NCI-H446 treated with DMSO at 0.1 percent for 48 hours (cell line): ENCODE measurements around the gene EFCAB8.
"Not testable (repeated sequence)": the region's sequence is repeated elsewhere in the genome, so short reads cannot be mapped to it uniquely, and the experiment has no call there.

Source experiments
- DNase-seq: peaks from one replicate; lab custom pipeline; 2025; lab: John Stamatoyannopoulos, UW

EFCAB8 gene

DNA sequence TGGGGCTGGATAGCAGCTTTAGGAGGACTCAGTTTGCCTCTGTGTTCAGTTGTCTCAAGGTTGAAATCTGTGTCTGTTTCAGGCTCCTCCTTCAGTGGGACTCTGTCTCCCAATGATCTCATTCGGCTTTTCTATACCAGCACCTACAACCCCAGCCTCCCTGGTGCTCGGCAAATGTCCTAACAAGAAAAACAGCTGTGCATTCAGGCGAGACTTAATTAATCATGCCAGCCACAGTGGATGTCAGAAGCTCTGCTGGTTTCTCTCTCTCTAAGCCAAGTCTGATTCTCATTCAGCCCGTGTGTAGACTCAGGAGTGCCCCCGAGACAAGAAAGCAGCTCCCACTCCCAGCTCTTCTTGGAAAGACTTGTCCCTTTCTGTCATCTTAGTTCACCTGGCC lies 98.7 kb downstream of the EFCAB8 start:
- DNase-seq = no peak

DNA sequence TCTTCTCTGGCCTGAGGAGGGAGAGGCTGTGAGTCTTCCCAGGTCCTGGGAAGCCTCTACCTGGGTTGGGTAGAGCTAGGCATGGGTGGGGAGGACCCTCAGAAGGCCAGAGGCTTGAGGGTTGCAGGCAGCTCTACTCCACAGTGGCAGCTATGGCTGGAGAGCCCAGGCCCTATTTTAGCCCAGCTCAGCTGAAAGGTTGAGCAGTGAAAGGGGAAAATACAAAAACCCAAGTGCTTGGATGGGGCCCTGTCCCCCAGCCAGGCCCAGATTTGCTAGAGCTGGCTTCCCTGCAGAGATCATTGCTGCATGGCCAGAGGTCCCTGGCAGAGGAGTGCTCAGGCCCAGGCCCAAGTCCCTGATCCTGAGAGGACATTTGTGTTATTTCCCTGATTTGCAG lies 99.9 kb downstream of the EFCAB8 start:
- DNase-seq = no peak

DNA sequence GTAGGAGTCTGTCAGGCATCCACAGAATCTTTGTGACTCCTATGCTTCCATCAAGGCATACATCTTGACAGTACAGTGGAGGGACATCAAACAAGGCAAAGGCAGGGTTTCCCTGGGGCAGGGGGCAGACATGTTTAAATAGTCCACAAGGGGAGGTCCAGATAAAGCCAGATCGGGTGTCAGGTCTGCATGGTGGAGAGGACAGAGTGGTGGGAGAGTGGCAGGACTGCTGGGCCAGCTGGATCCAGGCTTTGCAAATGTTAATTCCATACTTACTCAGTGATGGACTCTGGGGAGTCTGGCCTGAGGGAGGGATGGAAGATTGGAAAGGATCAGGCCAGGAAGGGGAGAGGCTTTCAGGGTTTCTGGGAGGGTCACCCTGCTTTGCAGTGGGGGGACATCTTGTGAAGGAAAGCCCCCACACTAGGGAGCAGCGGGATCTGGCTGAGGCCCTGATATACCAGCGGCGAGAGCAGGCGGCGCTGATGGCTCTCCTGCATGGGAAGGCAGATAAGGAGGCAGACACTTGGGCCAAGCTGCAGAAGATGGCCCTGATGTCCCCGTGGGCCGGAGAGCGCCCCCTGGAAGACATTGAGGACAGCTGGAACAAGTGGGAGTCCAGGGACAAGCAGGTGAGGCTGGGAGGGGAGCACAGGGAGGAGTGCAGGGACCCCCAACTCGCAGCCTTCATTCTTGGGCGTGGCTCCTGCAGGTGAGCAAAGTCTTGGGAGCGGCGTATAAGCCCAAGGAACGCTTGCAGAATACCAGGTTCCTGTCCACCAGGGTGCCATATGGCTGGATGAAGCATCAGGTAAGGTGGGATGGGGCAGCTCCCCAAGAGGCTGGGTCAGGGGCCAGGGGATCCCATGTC lies 100.9 kb downstream of the EFCAB8 start:
- DNase-seq = no peak

DNA sequence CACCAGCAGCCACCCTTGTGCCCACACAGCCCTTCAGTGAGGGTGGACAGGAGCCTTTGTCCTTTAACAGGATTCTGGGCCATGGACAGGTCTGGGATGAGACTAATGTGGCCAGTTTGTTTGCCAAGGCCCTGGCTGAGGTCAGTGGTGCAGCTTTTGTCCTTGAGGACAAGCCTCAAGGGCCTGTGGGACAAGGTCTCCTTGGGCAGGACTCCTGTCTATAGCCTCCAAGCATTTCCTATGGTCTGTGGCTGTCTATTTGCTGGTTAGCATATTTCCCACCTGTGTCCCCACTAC lies 101.4 kb downstream of the EFCAB8 start:
- DNase-seq = no peak

DNA sequence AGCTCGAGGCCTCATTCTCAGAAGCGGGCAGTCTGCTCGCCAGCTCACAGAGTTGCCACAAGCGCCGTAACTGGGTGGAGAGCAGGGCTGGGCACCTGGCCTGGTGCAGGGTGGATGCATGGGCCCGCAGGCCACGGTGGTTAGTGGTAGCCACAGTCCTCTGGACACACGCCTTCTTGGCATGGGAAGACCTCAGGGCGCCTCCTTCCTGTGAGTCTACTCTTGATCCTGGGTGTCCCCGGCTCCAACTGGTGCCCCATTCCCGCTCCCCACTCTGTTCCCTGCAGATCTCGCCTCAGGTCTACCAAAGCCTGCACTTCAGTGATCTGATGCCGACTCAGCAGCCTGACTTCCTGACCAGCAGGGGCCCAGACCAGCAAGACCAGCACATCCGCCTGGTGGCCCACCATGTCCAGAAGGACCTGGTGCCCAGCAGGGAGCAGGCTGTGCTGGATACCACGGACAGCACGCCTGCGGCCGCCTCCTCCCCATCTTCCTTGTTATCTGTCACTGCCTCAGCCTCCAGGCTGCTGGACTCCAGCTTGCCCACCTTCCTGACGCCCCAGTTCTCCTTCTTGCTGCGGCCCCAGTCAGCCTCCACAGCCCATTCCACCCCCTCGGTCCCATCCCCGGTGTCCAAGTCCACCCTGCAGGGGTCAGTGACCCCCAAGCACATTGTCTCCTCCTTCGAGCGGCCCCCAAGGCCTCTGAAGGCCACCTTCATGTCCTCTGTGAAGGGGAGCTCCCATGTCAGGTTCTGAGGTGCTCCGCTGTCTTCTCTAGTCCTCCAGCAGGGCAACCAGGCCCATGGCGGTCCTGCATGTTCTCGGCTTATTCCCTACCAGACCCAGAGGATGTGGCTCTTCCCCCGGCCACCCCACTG lies 102.4 kb downstream of the EFCAB8 start:
- DNase-seq = no peak

DNA sequence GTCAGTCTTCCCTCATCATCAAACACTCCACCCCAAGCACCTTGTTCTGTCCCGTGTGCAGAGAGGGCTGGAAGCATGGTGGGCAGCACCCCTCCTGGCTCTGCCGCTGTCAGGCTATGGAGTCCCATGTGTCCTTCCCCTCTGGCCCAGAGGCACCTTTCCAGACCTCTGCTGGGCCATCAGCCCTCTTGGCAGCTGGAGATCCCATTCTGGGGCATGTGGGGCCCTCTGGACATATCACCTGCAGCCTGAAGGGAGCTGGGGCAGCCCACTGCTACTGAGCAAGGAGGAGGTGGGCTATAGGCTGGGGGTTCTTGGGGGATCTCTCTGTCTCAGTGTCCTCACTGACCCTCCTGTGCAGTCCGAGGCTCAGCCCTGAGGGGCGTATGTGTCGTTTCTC lies 103.3 kb downstream of the EFCAB8 start:
- DNase-seq = no peak

DNA sequence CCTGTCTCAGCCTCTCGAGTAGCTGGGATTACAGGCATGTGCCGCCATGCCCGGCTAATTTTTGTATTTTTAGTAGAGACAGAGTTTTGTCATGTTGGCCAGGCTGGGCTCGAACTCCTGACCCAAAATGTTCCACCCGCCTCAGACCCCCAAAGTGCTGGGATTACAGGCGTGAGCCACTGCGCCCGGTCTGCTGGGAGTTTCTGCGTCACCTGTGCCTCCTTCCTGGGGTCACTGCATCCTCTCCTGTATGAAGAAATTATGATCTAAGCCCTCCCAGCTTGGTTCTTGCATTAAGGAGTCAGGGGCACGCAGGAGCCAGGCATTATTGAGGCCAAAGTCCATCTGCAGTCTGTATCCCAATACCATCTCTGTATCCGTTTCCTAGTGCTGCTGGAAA lies 103.9 kb downstream of the EFCAB8 start:
- not testable (repeated sequence) for DNase-seq

DNA sequence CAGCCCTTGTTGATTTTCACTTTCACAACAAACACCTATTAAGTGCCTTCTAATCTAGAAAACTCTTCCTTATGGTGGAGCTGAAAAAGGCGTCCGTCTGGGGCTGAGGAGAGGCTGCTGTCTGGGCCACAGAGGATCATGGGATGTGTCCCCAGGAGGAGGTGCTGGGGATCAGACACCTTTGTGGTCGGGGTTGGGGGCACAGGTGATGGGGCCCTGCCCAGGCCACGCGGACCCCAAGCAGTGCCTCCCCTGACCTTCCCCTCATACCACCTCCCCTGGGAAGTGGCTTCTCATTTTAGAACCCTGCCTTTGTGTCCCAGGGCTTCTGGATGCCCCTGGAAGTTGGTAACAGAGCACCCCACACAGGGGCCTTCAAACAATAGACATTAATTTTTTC lies 104.5 kb downstream of the EFCAB8 start:
- DNase-seq = no peak

DNA sequence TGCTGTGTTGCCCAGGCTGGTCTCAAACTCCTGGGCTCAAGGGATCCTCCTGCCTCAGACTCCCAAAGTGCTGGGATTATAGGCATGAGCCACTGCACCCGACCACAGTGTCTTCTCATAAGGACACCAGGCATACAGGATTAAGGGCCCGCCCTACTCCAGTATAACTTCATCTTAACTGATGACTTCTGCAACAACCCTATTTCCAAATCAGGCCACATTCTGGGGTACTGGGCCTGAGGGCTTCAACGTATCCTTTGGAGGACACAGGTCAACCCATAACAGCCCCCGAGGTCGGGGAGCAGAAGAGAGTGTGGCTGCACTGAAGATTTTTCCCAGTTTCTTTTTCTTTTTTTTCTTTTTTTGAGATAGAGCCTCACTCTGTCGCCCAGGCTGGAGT lies 105.9 kb downstream of the EFCAB8 start:
- DNase-seq = no peak

DNA sequence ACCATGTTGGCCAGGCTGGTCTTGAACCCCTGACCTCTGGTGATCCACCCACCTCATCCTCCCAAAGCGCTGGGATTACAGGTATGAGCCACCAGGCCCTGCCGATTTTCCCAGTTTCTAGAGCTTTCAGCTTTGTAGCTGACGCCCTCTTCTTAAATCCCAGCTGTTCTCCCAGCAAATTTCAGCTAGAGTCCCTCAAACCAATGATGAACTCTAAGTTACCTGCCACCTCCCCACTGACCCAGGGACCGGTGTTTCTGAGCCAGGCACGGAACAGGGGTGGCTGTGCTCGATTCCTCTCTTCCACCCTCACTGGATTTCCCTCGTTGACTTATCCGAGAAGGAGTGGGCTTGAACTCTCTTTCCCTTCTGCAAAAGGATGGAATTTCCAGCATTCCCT lies 106.4 kb downstream of the EFCAB8 start:
- no peak for DNase-seq

DNA sequence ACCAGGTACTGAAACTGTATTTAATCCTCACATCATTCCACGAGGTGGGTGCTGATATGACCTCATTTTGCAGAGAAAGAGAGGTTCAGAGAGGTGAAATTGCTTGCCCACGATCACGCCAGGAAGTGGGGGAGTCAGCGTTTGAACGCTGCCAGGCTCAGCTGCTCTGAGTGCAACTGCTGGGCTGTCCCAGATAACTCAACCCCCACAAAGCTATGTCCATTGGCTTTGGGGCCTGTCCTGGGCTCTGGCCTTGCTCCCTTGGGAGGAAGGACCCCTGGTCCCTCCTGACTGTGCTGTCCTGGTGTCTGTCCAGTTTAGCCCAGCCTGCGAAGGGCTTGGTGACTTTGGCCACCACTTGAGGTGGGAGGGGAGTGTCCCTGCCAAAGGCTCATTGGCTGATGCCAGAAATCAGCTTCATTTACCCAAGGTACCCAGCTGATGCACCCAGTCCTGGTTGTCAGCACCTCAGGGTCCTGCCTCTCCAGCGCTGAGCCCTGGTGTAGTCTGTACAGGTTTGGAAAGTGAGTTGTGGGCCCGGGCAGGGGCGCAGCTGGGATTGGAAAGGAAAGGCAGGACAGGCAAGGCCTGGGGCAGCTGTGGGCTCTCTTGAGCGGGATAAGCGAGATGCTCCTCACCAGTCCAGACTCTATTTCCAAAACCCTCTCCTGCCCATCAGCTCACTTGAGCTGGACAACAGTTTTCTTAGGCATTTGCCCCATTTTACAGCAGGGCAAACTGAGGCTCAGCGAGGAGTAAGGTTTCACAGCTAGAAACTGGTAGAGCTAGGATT lies 107.1 kb downstream of the EFCAB8 start:
- DNase-seq = no peak

DNA sequence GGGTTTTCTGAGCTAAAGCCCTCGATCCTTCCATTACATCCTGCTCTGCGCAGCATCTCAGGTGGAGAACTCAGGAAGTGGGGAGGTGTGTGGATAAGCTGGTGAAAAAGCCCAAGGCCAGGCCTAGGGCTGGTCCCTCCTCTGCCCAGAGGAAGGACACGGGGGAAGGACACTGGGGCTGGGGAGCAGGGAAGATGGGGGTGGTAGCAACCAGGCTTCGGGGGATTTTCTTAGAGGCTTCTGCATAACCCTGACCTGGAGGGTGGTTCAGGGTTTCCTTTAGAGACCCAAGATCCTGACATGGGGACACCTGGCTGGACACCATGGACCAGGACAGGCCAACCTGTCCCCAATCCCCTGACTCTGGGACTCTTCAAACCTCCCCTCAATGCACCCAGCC lies 107.7 kb downstream of the EFCAB8 start:
- DNase-seq = no peak

DNA sequence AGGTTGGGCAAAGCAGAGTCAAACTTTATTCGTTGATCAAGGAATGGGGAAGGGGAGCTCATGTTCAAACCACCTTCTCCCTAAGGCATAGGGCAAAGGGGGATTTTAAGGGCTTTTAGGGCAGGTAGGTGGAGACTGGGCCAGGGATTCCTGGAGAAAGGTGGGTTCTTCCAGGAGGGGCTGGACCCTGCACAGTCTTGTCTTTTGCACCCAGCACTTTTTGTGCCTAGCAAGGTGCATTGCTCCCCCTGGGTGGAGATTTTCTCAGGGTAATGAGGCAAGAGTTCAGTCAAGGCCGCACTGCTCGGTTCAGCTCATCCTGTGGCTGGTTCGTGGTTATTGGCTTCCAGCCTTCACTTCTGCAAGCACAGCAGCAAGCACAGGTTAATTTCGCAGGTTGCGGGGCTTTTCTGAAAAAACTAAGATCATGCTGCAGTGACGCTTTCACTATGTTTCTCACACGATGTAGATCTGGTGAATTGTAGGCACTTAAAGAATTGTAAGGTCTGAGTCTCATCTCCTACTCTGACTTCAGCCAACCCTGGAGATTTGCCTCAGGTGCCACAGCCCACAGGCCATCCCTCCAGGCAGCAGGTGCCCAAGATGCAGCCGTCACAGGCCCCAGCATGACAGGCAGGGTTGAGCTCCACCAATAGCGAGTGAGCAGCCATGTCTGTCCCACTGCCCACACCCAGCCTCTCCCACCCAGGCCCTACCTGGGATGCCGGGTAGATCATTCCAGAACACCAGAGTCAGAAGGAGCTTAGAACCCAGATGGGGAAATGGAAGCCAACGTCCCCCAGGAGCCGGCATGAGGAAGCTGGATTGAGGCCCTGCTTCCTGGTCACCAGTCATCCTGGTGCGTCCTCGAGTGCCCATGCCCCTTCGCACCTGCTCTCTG lies 108.4 kb downstream of the EFCAB8 start:
- no peak for DNase-seq

DNA sequence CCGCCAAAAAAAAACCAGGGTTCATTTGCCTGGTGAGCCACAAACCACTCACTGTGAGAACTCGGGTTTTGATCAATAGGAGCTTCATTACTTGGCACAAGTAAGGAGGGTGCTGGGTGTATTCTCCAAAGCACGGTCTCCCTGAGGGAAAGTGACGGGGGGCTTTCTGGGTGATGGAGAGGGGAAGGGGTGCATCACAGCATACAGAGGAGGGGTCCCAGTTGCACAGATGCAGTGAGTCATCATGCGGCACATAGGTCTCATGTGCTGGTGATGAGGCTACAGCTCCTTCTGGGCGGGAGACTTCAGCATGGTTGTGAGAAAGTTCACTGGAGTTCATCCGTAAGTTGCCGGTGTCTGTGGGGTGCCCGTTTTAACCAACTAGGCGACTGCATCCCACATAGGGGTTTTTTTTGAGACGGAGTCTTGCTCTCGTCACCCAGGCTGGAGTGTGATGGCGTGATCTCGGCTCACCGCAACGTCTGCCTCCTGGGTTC lies 109.3 kb downstream of the EFCAB8 start:
- no peak for DNase-seq

DNA sequence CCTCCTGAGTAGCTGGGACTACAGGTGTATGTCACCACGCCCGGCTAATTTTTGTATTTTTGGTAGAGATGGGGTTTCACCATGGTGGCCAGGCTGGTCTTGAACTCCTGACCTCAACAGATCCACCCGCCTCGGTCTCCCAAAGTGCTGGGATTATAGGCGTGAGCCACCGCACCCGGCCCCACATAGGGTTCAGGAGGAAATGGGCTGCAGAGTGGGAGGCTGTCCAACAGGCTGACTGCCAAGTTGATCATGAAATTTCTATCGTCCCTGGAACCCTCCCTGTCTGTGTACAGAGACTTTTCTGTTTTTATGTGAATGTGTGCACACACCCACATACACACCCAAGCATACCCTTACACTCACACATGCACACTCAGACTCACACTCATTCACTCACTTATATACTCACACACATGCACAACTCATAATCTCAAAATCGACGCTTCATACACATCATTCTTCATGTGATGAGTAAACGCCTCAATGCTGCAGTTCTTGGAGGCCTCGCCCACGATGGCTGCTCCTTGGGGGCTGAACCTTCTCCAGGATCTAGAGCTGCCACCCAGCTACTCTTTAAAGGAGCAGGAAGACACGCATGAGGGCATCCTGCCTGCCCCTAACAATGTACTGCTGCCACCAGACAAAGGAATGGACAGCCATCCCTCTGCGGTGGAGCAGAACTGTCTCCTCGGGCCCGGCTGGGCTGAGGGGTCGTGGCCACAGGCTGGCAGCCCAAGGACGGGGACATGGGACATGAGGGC lies 109.9 kb downstream of the EFCAB8 start:
- no peak for DNase-seq

DNA sequence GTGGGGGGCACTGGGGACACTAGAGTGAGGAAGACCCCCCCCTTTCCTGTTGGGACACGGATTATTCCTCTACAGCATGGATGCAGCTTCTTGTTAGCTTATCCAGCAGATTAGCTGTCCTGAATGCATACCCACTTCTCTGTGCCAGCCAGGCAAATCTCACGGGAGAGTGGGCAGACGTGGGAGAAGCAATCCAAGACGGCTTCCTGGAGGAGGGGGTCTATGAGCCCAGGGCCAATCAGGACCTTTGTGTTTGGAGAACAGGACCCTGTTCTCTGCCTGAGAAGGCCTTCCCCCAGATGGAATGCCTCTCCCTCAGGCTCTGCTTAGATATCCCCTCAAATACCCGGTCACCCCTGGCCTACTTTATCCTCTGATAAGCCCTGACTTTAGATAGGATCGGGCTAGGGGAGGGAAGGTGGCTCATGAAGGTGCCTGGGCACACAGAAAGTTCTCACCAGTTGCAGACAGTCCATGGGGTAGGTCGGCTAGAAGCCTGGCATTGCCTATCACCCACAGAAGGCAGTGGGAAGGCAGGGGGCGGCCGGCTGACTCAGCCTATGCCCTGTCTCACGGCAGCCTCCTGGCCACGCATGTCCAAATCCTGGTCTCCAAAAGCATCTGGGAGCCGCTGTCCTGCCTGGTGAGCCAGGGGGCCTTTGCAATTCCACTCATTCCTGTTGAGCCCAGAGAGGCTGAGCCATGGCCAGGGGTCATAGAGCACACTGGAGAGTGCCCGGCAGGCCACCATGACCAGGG lies 110.8 kb downstream of the EFCAB8 start:
- DNase-seq = no peak

DNA sequence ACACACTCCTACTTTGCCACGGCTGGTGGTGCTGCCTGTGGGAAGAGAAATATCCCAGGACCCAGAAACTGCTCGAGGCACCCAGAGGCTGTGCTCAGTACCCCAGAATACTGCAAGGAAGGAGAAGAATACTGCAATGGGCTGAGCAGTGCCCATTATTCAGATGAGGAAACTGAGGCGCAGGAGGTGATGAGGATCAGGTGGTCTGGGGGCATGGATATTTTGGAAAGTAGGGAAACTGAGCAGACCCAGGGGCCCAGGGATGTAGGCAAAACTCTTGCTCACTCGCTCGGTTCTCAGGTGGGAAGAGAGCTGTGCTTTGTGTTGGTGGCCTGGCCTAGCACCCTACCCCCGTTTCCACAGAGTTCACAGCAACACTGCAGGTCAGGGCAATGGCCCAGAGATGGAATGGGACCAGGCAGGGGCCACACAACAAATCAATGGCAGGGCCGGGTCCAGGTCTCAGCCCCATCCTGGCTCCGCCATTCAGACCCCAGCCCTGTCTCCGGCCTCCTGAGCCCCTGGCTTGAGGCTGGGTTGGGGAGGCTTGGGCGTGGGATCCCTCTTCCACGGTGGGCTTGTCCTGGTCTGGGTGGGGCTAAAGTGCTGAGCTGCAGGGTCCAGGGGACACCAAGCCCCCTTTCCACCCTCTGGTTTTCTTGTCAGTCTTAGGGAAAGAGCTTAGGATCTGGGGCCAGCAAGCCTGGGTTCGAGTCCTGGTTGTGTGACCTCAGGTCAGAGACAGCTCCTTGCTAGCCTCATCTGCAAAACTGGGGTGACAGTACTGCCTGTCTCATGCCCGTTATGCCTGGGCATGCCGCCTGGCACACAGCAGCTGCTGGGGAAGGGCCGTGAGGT lies 111.6 kb downstream of the EFCAB8 start:
- DNase-seq = no peak

DNA sequence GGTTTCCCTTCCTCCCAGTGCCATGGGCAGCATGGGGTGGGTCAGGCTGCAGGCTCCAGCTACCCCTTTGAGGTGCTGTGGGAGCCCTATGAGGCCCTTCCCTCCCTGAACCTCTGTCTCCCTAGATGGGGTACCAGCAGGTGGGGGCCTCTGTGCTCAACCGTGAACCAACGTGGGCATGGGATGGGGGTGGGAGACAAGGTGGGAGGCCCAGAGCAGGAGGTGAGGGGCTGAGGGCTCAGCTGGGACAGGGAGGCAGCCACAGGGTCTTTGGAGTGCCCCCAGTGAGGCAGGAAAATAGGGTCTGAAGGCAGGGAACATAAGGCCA lies 112.2 kb downstream of the EFCAB8 start:
- DNase-seq = no peak

DNA sequence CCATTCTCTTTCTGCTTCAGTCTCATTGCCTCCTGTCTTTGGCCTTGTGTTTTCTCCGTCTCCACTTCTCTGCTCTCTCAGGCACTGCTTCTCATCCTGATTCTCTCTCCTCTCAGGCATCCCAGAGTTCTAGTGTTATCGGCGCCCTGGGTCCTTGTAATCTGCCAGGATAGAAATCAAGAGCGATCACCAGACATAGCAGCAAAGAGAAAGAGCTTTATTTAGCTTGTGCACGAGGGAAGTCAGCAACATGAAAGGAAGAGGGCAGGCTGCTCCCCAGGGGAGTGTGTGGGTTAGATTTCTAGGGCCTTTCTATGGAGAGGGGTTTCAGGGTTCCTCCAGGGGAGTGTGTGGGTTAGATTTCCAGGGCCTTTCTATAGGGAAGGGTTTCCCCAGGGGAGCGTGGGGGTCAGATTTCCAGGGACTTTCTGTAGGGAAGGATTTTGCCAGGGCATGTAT lies 113.0 kb downstream of the EFCAB8 start:
- no peak for DNase-seq
